Cardiac septum (tissue), 1 donor: ENCODE measurements around the gene KLHDC3. TPM values are rescaled to one million over a fixed set of nuclear protein-coding genes. Genes with fewer than 3 reads are reported as not detected.

ENCODE experiments used
- DNase-seq: peaks from one replicate; pipeline ENCODE4 v3.0.0-alpha.2; 2020; ENCODE audit warnings: low spot score
- intact Hi-C: fragments of 100-400 bp; cut with DNase I; formaldehyde crosslinking; loops from one replicate; pipeline ENCODE4 v1.14.0; 2022
- long read RNA-seq: library from polyadenylated mRNA; unstranded; transcript quantifications from one replicate; pipeline ENCODE4 v2.0.0, GENCODE V29; 2021
- total RNA-seq: library from RNA; stranded (reverse); fragmentation: NEBNext Ultra II Directional; extraction: Animal tissue kit (Norgen Biotek cat#: 25700); gene quantifications from one replicate; pipeline ENCODE4 v1.2.1, GENCODE V29; 2021
- donor health status: DM: no; HTN: no; CAD: no.

The KLHDC3 gene
- total RNA-seq, result 74.9 TPM
- long read RNA-seq, transcript KLHDC3-202 (11 exons, 1,909 nt), result major isoform, 177 of 208 reads
- long read RNA-seq, partial matches to known transcripts, result 22 of 208 reads
- long read RNA-seq, other reads (novel, unspliced or antisense), result 9 of 208 reads

- DNase-seq, result peak; percentile 99
- intact Hi-C loops, result loop anchor here (1.0 to 5.0 kb wide), 3 partner anchors 39 to 112 kb away; partner anchors contain the start of genes CUL7, KLC4 and MRPL2
These were observed at the start of gene KLHDC3, which contains the start of gene MEA1 for GRCh38 chr6:43013843-43014433. Gene KLHDC3, plus strand, starts transcription at chr6:43014249. Its CDS starts 2,944 bp downstream, at chr6:43017193. Gene MEA1, minus strand, starts transcription at chr6:43013946. Its CDS starts 133 bp downstream, at chr6:43013813.

GRCh38 chr6:42966571-42966970 lies 47.5 kb upstream of the KLHDC3 start:
- no peak for DNase-seq
- intact Hi-C loops, result no loop called here

GRCh38 chr6:42967228-42967627 lies 46.8 kb upstream of the KLHDC3 start:
- no peak for DNase-seq
- intact Hi-C loops, result no loop called here

- no peak for DNase-seq
- intact Hi-C loops, result no loop called here
These were observed 45.8 kb upstream of the KLHDC3 start for GRCh38 chr6:42968126-42968701.

GRCh38 chr6:42968783-42969182 lies 45.3 kb upstream of the KLHDC3 start:
- DNase-seq, result no peak
- intact Hi-C loops, result no loop called here

GRCh38 chr6:42969431-42969830 lies 44.6 kb upstream of the KLHDC3 start:
- DNase-seq, result no peak
- intact Hi-C loops, result no loop called here

- intact Hi-C loops, result no loop called here
- no peak for DNase-seq
These were observed 44.1 kb upstream of the KLHDC3 start for GRCh38 chr6:42969934-42970333.

GRCh38 chr6:42970871-42971612 lies 43.0 kb upstream of the KLHDC3 start:
- DNase-seq, result no peak
- intact Hi-C loops, result no loop called here

GRCh38 chr6:42971746-42972327 lies 42.2 kb upstream of the KLHDC3 start:
- intact Hi-C loops, result no loop called here
- DNase-seq, result no peak

GRCh38 chr6:42973926-42974325 lies 40.1 kb upstream of the KLHDC3 start:
- no peak for DNase-seq
- intact Hi-C loops, result no loop called here

- intact Hi-C loops, result loop anchor here (5.0 kb wide), 1 partner anchor 43 kb away; no protein-coding TSS in a partner anchor
These were observed 39.0 kb upstream of the KLHDC3 start for GRCh38 chr6:42974919-42975505.

GRCh38 chr6:42978487-42978838 lies 35.6 kb upstream of the KLHDC3 start:
- intact Hi-C loops, result loop anchor here (5.0 kb wide), 1 partner anchor 46 kb away; no protein-coding TSS in a partner anchor
- no peak for DNase-seq

More at GRCh38 chr6:42974919-42975505, 39.0 kb upstream of the KLHDC3 start:
- no peak for DNase-seq

GRCh38 chr6:42978839-42979522 lies 35.1 kb upstream of the KLHDC3 start, which contains the start of gene PEX6:
Gene PEX6, minus strand, starts transcription at chr6:42979181. Its CDS starts 31 bp downstream, at chr6:42979150.
- intact Hi-C loops, result loop anchor here (5.0 kb wide), 1 partner anchor 47 kb away; no protein-coding TSS in a partner anchor
- DNase-seq, result peak; percentile 93

GRCh38 chr6:42979523-42980177 lies 34.4 kb upstream of the KLHDC3 start:
- intact Hi-C loops, result loop anchor here (5.0 kb wide), 1 partner anchor 47 kb away; no protein-coding TSS in a partner anchor
- DNase-seq, result no peak

- intact Hi-C loops, result no loop called here
- no peak for DNase-seq
These were observed 32.2 kb upstream of the KLHDC3 start for GRCh38 chr6:42981836-42982235.

GRCh38 chr6:42984001-42984923 lies 29.8 kb upstream of the KLHDC3 start, which contains the start of gene PPP2R5D:
Gene PPP2R5D, plus strand, starts transcription at chr6:42984570. Its CDS starts 108 bp downstream, at chr6:42984678.
- intact Hi-C loops, result no loop called here
- peak; percentile 99 for DNase-seq

GRCh38 chr6:42984924-42985475 lies 29.0 kb upstream of the KLHDC3 start:
- intact Hi-C loops, result no loop called here
- no peak for DNase-seq
